HepG2 (cell line): ENCODE measurements around the gene CYP2C19. TPM values are rescaled to one million over a fixed set of nuclear protein-coding genes. Genes with fewer than 3 reads are reported as not detected.

Experiments
- ATAC-seq: fragments of 200-7000 bp; cut with Tn5 transposase; 3 replicates; pipeline ENCODE4 v1.9.1; 2020; ENCODE audit warnings: mild to moderate bottlenecking, moderate library complexity
- BruUV-seq: library from RNA; stranded (reverse); fragments of 400-500 nt; replicated peaks from 2 replicates; lab custom pipeline; 2021; lab: Mats Ljungman, UMichigan
- CTCF ChIA-PET: fragments of 300-600 bp; formaldehyde crosslinking; extraction: SDS; loops from one replicate; lab custom pipeline; 2021; ENCODE audit warnings: low total read pairs, inconsistent platforms, low intra/inter-chr PET ratio; lab: Yijun Ruan, JAX
- POLR2A ChIA-PET: fragments of 350-600 bp; sonication (Branson Sonifier 250); formaldehyde crosslinking; loops from one replicate; lab custom pipeline; 2020; ENCODE audit warnings: antibody characterized with exemption, inconsistent platforms; lab: Yijun Ruan, JAX
- DNase-seq: peaks from one replicate; pipeline ENCODE4 v3.0.0-alpha.2; 2015; ENCODE audit warnings: low spot score
- FAIRE-seq: peaks from 3 replicates; lab custom pipeline; 2011; peaks lifted over from hg19 to GRCh38; lab: Jason Lieb, UNC
- H2AFZ ChIP-seq: one replicate; pipeline ENCODE4 v1.6.1; 2011; ENCODE audit warnings: low read length, inconsistent platforms
- H3K27ac ChIP-seq: fragments of 300-600 bp; 3 replicates; pipeline ENCODE4 v1.8.0; 2011; ENCODE audit warnings: mixed run types, mild to moderate bottlenecking, mixed read lengths, low read length, inconsistent platforms; ENCODE audit not compliant: insufficient read depth; ENCODE audit errors: extremely low read length
- H3K27me3 ChIP-seq, 2 experiments: fragments of 200-600 bp in 1 of 2; 2 replicates in 1 of 2; 3 replicates in 1 of 2; pipeline versions ENCODE4 v1.6.0 to v1.8.0; 2011; ENCODE audit warnings: low read length in 2 of 2, mild to moderate bottlenecking in 2 of 2, moderate library complexity in 2 of 2, inconsistent platforms in 1 of 2; ENCODE audit not compliant: insufficient read depth in 2 of 2, control insufficient read depth in 1 of 2
- H3K36me3 ChIP-seq, 2 experiments: fragments of 200-600 bp in 1 of 2; replicated peaks in 1 of 2; 2 replicates in 1 of 2; 3 replicates in 1 of 2; pipeline versions ENCODE4 v1.5.1 to v1.8.0; 2011; ENCODE audit warnings: low read length in 2 of 2, inconsistent platforms in 1 of 2; ENCODE audit not compliant: insufficient read depth in 2 of 2, control insufficient read depth in 1 of 2
- H3K4me1 ChIP-seq: 2 replicates; pipeline ENCODE4 v1.5.1; 2012; ENCODE audit warnings: low read length, inconsistent platforms; ENCODE audit not compliant: insufficient read depth
- H3K4me2 ChIP-seq: 2 replicates; pipeline ENCODE4 v1.6.0; 2011; ENCODE audit warnings: low read depth, low read length, inconsistent platforms
- H3K4me3 ChIP-seq, 3 experiments: fragments of 200-600 bp in 1 of 3; sonication (generic), shearing (Covaris generic) in 1 of 3; replicated peaks in 1 of 3; 2 replicates each; pipeline ENCODE4 v1.5.1; 2011 to 2016; ENCODE audit warnings: low read length in 3 of 3, inconsistent platforms in 2 of 3, low read depth in 2 of 3, mild to moderate bottlenecking in 2 of 3, control low read depth in 1 of 3, mixed read lengths in 1 of 3; ENCODE audit not compliant: insufficient read depth in 1 of 3
- H3K79me2 ChIP-seq: one replicate; pipeline ENCODE4 v1.6.1; 2011; ENCODE audit warnings: low read length, inconsistent platforms; ENCODE audit not compliant: insufficient read depth
- H3K9ac ChIP-seq: 2 replicates; pipeline ENCODE4 v1.6.0; 2011; ENCODE audit warnings: mild to moderate bottlenecking, low read depth, low read length, inconsistent platforms; ENCODE audit not compliant: insufficient read depth
- H3K9me3 ChIP-seq: 2 replicates; pipeline ENCODE4 v1.5.1; 2012; ENCODE audit warnings: mild to moderate bottlenecking, low read length
- H4K20me1 ChIP-seq: 2 replicates; pipeline ENCODE4 v1.6.0; 2011; ENCODE audit warnings: inconsistent platforms, mild to moderate bottlenecking, low read length, moderate library complexity; ENCODE audit not compliant: insufficient read depth
- ARNTL ChIP-seq: sonication (generic); formaldehyde crosslinking; IDR thresholded peaks from 2 replicates; pipeline ENCODE4 v1.4.0; 2020; ENCODE audit warnings: mild to moderate bottlenecking, missing genetic modification reagents
- HNRNPK ChIP-seq: fragments of 200-400 bp; formaldehyde crosslinking; IDR thresholded peaks from 2 replicates; pipeline ENCODE4 v1.6.1; 2018; ENCODE audit warnings: low read length, low read depth, moderate library complexity, mild to moderate bottlenecking; ENCODE audit not compliant: poor library complexity, severe bottlenecking
- HOXD1 ChIP-seq: sonication (generic); formaldehyde crosslinking; IDR thresholded peaks from 2 replicates; pipeline ENCODE4 v1.5.0; 2020; ENCODE audit warnings: missing genetic modification reagents
- JUND ChIP-seq: sonication (generic); formaldehyde crosslinking; IDR thresholded peaks from 2 replicates; pipeline ENCODE4 v1.8.0; 2022; ENCODE audit warnings: mild to moderate bottlenecking, missing genetic modification reagents
- NBN ChIP-seq: fragments of 450-650 bp; conservative IDR thresholded peaks from 2 replicates; pipeline ENCODE4 v1.6.1; 2017
- NFE2L2 ChIP-seq: fragments of 150-350 bp; IDR thresholded peaks from 2 replicates; pipeline ENCODE4 v1.6.1; 2014; ENCODE audit warnings: low read length
- NFIB ChIP-seq: sonication (generic); formaldehyde crosslinking; IDR thresholded peaks from 2 replicates; pipeline ENCODE4 v1.9.0; 2021; ENCODE audit warnings: missing genetic modification reagents, mild to moderate bottlenecking, borderline replicate concordance
- PAXIP1 ChIP-seq: sonication (generic); formaldehyde crosslinking; conservative IDR thresholded peaks from 2 replicates; pipeline ENCODE4 v1.4.0; 2020; ENCODE audit warnings: mild to moderate bottlenecking, missing genetic modification reagents, moderate library complexity
- PITX1 ChIP-seq: sonication (generic); formaldehyde crosslinking; IDR thresholded peaks from 2 replicates; pipeline ENCODE4 v1.5.1; 2020; ENCODE audit warnings: mild to moderate bottlenecking, missing genetic modification reagents
- SIN3A ChIP-seq: IDR thresholded peaks from 2 replicates; pipeline ENCODE4 v1.6.1; 2011; ENCODE audit warnings: low read depth, mild to moderate bottlenecking, control low read depth, low read length, borderline replicate concordance
- SNAI1 ChIP-seq: sonication (generic); formaldehyde crosslinking; IDR thresholded peaks from 2 replicates; pipeline ENCODE4 v1.5.0; 2020; ENCODE audit warnings: mild to moderate bottlenecking, missing genetic modification reagents, borderline replicate concordance
- TRAFD1 ChIP-seq: sonication (generic); formaldehyde crosslinking; IDR thresholded peaks from 2 replicates; pipeline ENCODE4 v1.5.1; 2020; ENCODE audit warnings: missing genetic modification reagents, mild to moderate bottlenecking, borderline replicate concordance
- ZBTB7B ChIP-seq: sonication (generic); formaldehyde crosslinking; IDR thresholded peaks from 2 replicates; pipeline ENCODE4 v1.4.0; 2020; ENCODE audit warnings: missing genetic modification reagents
- ZNF101 ChIP-seq: sonication (generic); formaldehyde crosslinking; IDR thresholded peaks from 2 replicates; pipeline ENCODE4 v1.4.0; 2020; ENCODE audit warnings: mild to moderate bottlenecking, low read depth, missing genetic modification reagents, borderline replicate concordance
- ZNF292 ChIP-seq: sonication (generic); formaldehyde crosslinking; IDR thresholded peaks from 2 replicates; pipeline ENCODE4 v1.8.1; 2022; ENCODE audit warnings: mild to moderate bottlenecking, low read depth, missing genetic modification reagents, borderline replicate concordance
- ZNF558 ChIP-seq: sonication (generic); formaldehyde crosslinking; IDR thresholded peaks from 2 replicates; pipeline ENCODE4 v1.9.0; 2022; ENCODE audit warnings: mild to moderate bottlenecking, missing genetic modification reagents, borderline replicate concordance
- ZNF660 ChIP-seq: sonication (generic); formaldehyde crosslinking; IDR thresholded peaks from 2 replicates; pipeline ENCODE4 v1.5.1; 2020; ENCODE audit warnings: mild to moderate bottlenecking, low read depth, missing genetic modification reagents, borderline replicate concordance
- ZNF704 ChIP-seq: sonication (generic); formaldehyde crosslinking; IDR thresholded peaks from 2 replicates; pipeline ENCODE4 v1.8.1; 2023; ENCODE audit warnings: mild to moderate bottlenecking, inconsistent platforms, moderate library complexity, missing genetic modification reagents, borderline replicate concordance
- WGBS: methylation state at CpG from one replicate; pipeline ENCODE4 v1.1.6; 2017; ENCODE audit warnings: low lambda C conversion rate; 5-methylcytosine and 5-hydroxymethylcytosine counted together
- in situ Hi-C: cut with HindIII; loops from 2 replicates; pipeline ENCODE4 v1.10.0; 2017; ENCODE audit warnings: low pct_unique_long_range_greater_than_20kb; ENCODE audit not compliant: extremely low pct_ligation_motif_present
- intact Hi-C: fragments of 100-400 bp; cut with micrococcal nuclease; formaldehyde crosslinking; loops from one replicate; pipeline ENCODE4 v1.10.0; 2022; ENCODE audit not compliant: unreplicated experiment
- polyA plus RNA-seq, 8 experiments: library from polyadenylated mRNA; depleted of rRNA in 3 of 8; stranded (reverse) in 7 of 8; unstranded in 1 of 8; fragments of >200 nt; fragmentation: Illumina TruSeq in 4 of 8; extraction: Trizol in 4 of 8; gene quantifications; 2 replicates each; pipeline versions ENCODE4 v1.2.1 to v1.2.3, GENCODE V29; 2011 to 2016; ENCODE audit warnings: low read depth in 4 of 8, missing spikeins in 1 of 8, mixed read lengths in 1 of 8; ENCODE audit not compliant: insufficient read depth in 1 of 8
- total RNA-seq, 5 experiments: library from RNA; depleted of rRNA; stranded (reverse); fragments of >200 nt; fragmentation: Illumina TruSeq; extraction: Trizol; gene quantifications; 2 replicates each; pipeline ENCODE4 v1.2.3, GENCODE V29; 2016; ENCODE audit warnings: low read depth in 1 of 5
- TF ChIP-seq, protein P1 (sequence below): IDR thresholded peaks from 2 replicates; pipeline ENCODE4 v1.6.1; 2016; ENCODE audit warnings: missing compliant biosample characterization, missing genetic modification reagents, borderline replicate concordance

The CYP2C19 gene
- total and polyA plus RNA-seq, 2 of the 13 experiments (the other 11 are each of a cell fraction or from before 2014, with no cell fraction given) = not detected

DNA sequence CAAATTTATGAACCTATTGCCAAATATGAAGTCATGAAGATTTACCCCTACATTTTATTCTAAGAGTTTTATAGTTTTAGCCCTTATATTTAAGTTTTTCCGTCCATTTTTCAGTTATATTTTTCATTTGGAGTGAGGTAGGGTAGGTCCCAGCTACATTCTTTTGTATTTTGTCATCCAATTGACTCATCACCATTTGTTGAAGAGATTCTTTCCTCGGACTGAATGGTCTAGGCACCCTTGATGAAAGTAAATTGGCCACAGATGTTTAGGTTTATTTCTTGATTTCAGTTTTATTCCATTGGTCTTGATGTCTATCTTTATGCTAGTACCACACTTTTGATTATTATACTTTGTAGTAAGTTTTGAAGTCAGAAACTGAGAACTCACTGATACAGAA is 22.7 kb downstream of the CYP2C19 start:
- BruUV-seq = no TSS peak
- no peak overlapping the region for H3K9ac ChIP-seq
- CTCF ChIA-PET = no interaction called here
- TF ChIP-seq NFIB (CRISPR knock-in tag) (no peak), NBN (no peak), HNRNPK (no peak), SNAI1 (CRISPR knock-in tag) (no peak), ZNF704 (CRISPR knock-in tag) (no peak), HOXD1 (CRISPR knock-in tag) (no peak), ZNF292 (CRISPR knock-in tag) (no peak), ZNF558 (CRISPR knock-in tag) (no peak), ARNTL (CRISPR knock-in tag) (no peak), NFE2L2 (no peak), ZNF660 (CRISPR knock-in tag) (no peak), ZBTB7B (CRISPR knock-in tag) (no peak), TRAFD1 (CRISPR knock-in tag) (no peak), SIN3A (no peak), PITX1 (no peak), JUND (CRISPR knock-in tag) (no peak), PAXIP1 (CRISPR knock-in tag) (no peak), ZNF101 (no peak)
- TF ChIP-seq, protein P1, sequence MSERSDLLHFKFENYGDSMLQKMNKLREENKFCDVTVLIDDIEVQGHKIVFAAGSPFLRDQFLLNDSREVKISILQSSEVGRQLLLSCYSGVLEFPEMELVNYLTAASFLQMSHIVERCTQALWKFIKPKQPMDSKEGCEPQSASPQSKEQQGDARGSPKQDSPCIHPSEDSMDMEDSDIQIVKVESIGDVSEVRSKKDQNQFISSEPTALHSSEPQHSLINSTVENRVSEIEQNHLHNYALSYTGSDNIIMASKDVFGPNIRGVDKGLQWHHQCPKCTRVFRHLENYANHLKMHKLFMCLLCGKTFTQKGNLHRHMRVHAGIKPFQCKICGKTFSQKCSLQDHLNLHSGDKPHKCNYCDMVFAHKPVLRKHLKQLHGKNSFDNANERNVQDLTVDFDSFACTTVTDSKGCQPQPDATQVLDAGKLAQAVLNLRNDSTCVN (CRISPR knock-in tag) = no peak

More for the DNA sequence above, 22.7 kb downstream of the CYP2C19 start:
- H3K4me1 ChIP-seq = no peaks in the 10 kb centered on the region
- no peaks in the 10 kb centered on the region for H3K36me3 ChIP-seq
- no peak overlapping the region for H3K27ac ChIP-seq
- no peak overlapping the region for H3K4me2 ChIP-seq
- H3K4me3 ChIP-seq = no peak overlapping the region
- DNase-seq (no peak), ATAC-seq (no peak), FAIRE-seq (no peak)
- no peaks in the 10 kb centered on the region for H3K79me2 ChIP-seq
- H2AFZ ChIP-seq = no peak overlapping the region
- POLR2A ChIA-PET = no interaction called here
- intact Hi-C loops (no loop called here), in situ Hi-C loops (no loop called here)
- H4K20me1 ChIP-seq = no peaks in the 10 kb centered on the region
- no peaks in the 10 kb centered on the region for H3K27me3 ChIP-seq
- H3K9me3 ChIP-seq = no peaks in the 10 kb centered on the region
- WGBS = 0% methylated on average over 2 of the region's 2 CpGs
